Stomach smooth muscle (tissue), 2 donors: ENCODE data around the gene L3MBTL4.
"Not testable (repeated sequence)": the region's sequence is repeated elsewhere in the genome, so short reads cannot be mapped to it uniquely, and the experiment has no call there.

Experiments
- H3K27ac ChIP-seq: one replicate; pipeline ENCODE4 v1.7.0; 2013; ENCODE audit warnings: mild to moderate bottlenecking, low read length, inconsistent platforms
- H3K27me3 ChIP-seq, 2 donors: one replicate each; pipeline ENCODE4 v1.7.0; 2013; ENCODE audit warnings: low read length in 2 of 2; ENCODE audit not compliant: insufficient read depth in 2 of 2, control insufficient read depth in 1 of 2
- H3K36me3 ChIP-seq, 2 donors: one replicate each; pipeline ENCODE4 v1.7.0; 2013; ENCODE audit warnings: low read length in 2 of 2; ENCODE audit not compliant: control insufficient read depth in 2 of 2, insufficient read depth in 2 of 2
- H3K4me1 ChIP-seq: one replicate; pipeline ENCODE4 v1.7.0; 2013; ENCODE audit warnings: low read length; ENCODE audit not compliant: control insufficient read depth, insufficient read depth
- H3K4me3 ChIP-seq, 2 donors: one replicate each; pipeline ENCODE4 v1.7.0; 2013; ENCODE audit warnings: low read length in 2 of 2
- H3K9ac ChIP-seq, 2 donors: one replicate each; pipeline ENCODE4 v1.7.0; 2013; ENCODE audit warnings: low read length in 2 of 2, mild to moderate bottlenecking in 1 of 2
- H3K9me3 ChIP-seq, 2 donors: one replicate each; pipeline ENCODE4 v1.7.0; 2013; ENCODE audit warnings: low read length in 2 of 2; ENCODE audit not compliant: control insufficient read depth in 2 of 2
- donor health status: healthy.
- donor health status: Pancreatic carcinoma.

Gene L3MBTL4

DNA sequence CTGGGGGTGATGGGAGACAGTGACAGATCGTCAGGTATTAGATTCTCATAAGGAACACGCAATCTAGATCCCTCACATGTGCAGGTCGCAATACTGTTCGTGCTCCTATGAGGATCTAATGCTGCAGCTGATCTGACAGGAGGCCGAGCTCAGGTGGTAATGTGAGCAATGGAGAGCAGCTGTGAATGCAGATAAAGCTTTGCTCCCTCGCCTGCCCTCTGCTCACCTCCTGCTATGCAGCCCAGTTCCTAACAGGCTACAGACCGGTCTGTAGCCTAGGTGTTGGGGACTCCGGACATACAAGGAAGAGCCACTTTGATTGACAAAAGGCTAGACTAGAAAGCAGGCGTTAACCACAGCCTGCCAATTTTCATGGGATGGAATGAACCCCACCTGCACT, 335.8 kb downstream of the L3MBTL4 start:
- Histone ChIP-seq H3K4me1 (no peaks in the 10 kb centered on the region), H3K27ac (no peak overlapping the region), H3K36me3 (no peaks in the 10 kb centered on the region), H3K9me3 (no peaks in the 10 kb centered on the region), H3K9ac (no peak overlapping the region), H3K4me3 (no peak overlapping the region), H3K27me3 (no peaks in the 10 kb centered on the region)

DNA sequence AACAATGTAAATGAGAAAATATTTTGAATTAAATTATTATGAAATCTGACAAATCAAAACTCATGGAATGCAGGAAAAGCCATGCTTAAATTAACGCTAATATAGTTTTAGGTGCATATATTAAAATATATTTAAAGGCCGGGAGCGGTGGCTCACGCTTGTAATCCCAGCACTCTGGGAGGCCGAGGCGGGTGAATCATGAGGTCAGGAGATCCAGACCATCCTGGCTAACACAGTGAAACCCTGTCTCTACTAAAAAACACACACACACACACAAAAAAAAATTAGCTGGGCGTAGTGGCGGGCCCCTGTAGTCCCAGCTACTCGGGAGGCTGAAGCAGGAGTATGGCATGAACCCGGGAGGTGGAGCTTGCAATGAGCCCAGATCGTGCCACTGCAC, 342.3 kb downstream of the L3MBTL4 start:
- H3K9ac ChIP-seq, H3K27ac ChIP-seq, H3K27me3 ChIP-seq, H3K4me1 ChIP-seq, H3K36me3 ChIP-seq, H3K9me3 ChIP-seq, H3K4me3 ChIP-seq: not testable (repeated sequence)

DNA sequence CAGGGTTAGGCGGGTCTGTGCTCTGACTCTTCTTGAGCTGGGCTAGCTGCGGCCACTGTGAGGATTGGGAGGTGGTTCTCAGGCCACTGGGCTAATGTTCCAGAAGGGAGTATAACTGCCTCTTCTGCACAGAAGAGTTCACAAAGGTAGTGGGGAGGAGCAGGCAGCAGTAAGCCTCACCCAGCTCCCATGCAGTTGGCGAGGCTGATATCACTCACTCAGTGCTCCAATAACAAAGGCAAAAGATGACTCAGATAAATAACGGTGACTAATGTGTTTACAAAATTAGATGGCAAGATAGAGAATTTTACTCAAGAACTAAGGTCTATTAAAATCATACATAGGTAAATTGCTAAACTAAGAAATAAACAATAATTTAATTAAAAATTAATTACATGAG, 345.2 kb downstream of the L3MBTL4 start:
- no peaks in the 10 kb centered on the region for H3K4me1 ChIP-seq

DNA sequence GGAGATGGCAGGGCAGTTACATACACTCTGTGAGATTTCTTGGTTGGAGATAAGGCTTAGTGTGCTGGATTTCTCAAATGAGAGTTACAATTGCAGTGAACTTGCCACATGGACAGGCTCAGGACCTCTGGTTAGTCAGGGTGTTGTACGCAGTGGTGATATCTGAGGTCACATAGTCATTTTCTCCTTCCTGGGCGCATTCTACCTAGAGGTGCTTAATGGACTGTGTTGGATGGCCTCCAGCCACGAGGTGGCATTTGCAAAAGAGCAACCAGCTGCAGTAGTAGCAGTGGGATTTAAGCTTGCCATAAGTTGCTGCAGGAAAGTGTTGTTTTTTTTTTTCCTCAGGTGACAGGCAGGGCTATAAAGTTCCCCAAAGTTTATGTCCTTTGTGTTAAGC, 345.6 kb downstream of the L3MBTL4 start:
- Histone ChIP-seq H3K27ac (no peak overlapping the region), H3K9me3 (no peaks in the 10 kb centered on the region), H3K4me3 (no peak overlapping the region), H3K9ac (no peak overlapping the region), H3K36me3 (no peaks in the 10 kb centered on the region), H3K27me3 (no peaks in the 10 kb centered on the region), H3K4me1 (no peaks in the 10 kb centered on the region)

More for the DNA sequence above, 345.2 kb downstream of the L3MBTL4 start:
- Histone ChIP-seq H3K4me3 (no peak overlapping the region), H3K9ac (no peak overlapping the region), H3K36me3 (no peaks in the 10 kb centered on the region), H3K27me3 (no peaks in the 10 kb centered on the region), H3K9me3 (no peaks in the 10 kb centered on the region), H3K27ac (no peak overlapping the region)

DNA sequence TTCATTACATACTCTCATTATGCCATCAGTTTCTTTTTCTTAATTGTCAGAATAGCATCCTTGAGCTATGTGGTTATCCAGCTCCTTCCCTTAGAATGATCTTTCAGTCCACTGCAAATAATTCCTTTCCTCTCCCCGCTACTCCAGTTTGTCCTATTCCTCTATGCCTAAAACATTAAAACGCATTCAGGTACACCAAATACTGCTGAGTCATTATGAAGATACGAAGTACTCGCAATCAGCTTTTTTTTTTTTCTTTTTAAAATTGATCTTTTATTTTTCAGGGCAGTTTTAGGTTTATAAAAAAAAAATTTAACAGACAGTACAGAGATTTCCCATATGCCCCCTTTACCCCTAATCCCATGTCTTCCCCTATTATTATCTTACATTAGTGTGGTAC, 354.6 kb downstream of the L3MBTL4 start:
- H3K9ac ChIP-seq, result no peak overlapping the region
- H3K27ac ChIP-seq, result no peak overlapping the region

DNA sequence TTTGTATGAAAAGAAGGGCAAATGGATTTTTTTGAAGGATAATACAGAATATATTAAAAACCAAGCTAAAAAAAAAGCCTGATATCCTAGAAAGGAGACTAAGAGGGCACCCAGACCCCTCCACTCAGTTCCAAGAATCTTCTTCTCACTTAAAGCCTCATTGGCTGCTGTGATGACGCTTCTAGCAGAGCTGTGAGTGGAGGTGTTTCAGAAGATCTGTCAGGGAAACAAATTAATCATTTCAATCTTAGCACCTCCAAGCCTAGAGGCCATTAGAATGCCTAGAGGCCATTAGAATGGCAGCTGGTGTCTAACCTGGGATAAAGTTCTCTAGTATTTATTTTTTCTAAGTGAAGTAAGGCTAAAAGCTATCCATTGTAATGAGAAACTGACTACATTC, 355.2 kb downstream of the L3MBTL4 start:
- no peaks in the 10 kb centered on the region for H3K27me3 ChIP-seq
- no peaks in the 10 kb centered on the region for H3K9me3 ChIP-seq
- no peak overlapping the region for H3K4me3 ChIP-seq
- no peaks in the 10 kb centered on the region for H3K4me1 ChIP-seq
- H3K27ac ChIP-seq, result no peak overlapping the region
- H3K36me3 ChIP-seq, result no peaks in the 10 kb centered on the region
- H3K9ac ChIP-seq, result no peak overlapping the region

More for the DNA sequence above, 354.6 kb downstream of the L3MBTL4 start:
- Histone ChIP-seq H3K36me3 (no peaks in the 10 kb centered on the region), H3K4me3 (no peak overlapping the region), H3K4me1 (no peaks in the 10 kb centered on the region), H3K27me3 (no peaks in the 10 kb centered on the region), H3K9me3 (no peaks in the 10 kb centered on the region)

DNA sequence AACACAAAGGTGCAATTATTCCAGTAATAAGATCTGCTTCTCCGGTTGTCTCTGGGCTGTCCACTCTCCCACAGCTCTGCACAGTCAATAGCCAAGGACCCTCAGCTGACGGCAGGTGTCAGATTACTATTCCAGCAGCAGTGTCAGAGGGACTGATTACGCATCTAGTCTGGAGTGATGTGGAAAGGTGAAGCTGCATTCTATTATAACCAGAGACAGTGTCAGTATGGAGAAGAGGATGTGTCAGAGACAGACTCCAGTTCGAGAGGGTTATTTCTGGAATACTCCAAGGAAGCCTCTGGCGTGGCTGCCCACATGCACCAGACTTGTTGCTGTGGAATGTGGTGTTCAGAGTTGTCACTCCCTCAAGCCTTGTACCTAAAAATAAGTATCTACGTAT, 355.8 kb downstream of the L3MBTL4 start:
- H3K9me3 ChIP-seq, result no peaks in the 10 kb centered on the region
- no peaks in the 10 kb centered on the region for H3K27me3 ChIP-seq
- H3K27ac ChIP-seq, result no peak overlapping the region
- H3K4me3 ChIP-seq, result no peak overlapping the region
- no peak overlapping the region for H3K9ac ChIP-seq
- no peaks in the 10 kb centered on the region for H3K4me1 ChIP-seq
- no peaks in the 10 kb centered on the region for H3K36me3 ChIP-seq

DNA sequence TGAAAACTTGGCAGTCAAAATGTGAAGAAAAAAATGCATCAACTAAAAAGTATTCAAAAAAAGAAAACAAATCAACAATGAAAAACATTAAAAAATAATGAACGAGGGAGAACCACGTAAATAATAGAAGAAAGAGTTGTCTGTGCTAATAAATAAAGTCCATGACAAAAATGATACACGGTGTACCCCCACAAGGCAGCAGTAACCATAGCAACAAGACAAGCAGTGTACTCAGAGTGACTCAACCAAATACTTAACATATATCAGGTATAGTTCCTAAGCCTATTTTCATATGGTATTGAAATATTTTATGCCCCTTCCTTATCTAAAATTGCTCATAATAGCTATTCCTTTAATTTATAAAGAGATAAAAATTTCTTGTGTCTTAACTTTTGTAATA, 357.1 kb downstream of the L3MBTL4 start:
- H3K27me3 ChIP-seq, result no peaks in the 10 kb centered on the region
- no peaks in the 10 kb centered on the region for H3K36me3 ChIP-seq
- H3K4me1 ChIP-seq, result no peaks in the 10 kb centered on the region
- H3K9me3 ChIP-seq, result no peaks in the 10 kb centered on the region
- no peak overlapping the region for H3K4me3 ChIP-seq
- H3K27ac ChIP-seq, result no peak overlapping the region
- H3K9ac ChIP-seq, result no peak overlapping the region

DNA sequence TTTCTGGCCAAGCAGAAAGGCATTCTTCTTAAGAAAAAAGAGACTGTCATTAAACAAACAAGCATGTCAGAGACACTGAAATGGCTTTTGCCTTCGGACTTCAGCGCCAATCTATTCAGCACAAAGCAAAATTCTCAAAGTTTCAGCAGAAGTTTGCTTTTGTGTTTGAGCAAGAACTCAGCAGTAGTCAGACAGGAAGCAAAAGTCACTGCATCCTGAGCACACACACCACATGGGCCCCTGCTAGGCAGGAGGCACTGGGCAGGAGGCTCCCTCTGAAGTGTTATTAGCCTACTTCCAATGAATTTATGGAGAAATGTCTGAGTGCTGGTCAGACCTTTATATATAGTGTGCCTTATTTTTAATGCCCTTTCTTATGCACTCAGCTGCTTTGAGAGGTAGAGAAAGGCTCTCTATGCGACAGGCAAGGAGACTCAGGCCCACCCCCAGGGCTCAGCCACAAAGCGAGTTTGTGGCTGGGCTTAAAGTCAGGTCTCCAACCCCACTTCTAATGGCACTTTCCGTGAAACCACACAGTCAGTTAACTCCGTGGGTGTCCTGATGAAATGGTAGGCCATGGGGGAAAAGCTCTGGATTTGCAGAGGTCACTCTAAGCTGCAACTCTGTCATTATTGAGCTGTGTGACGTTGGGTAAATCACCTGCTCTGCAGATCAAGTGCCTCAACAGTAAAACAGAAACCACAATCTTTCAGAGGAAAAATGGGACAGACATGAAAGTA, 358.4 kb downstream of the L3MBTL4 start:
- Histone ChIP-seq H3K27me3 (no peaks in the 10 kb centered on the region), H3K27ac (no peak overlapping the region)

DNA sequence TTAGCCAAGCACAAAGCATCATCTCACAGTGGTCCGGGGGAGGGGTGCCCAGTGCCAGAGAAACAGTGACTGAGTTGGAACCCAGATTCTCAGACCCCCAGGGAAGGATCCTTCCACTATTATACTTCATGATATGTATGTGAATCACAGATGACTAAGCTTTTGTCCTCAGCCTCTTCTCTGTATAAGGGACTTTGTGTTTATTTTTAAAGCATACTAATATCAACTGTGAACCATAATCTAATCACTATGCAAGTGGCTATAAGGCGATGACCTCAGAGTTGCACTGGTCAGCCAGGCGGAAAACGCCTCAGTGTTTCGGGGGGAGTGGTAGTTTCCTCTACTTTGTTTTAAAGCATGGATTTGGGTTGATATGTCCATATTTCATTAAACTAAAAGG, 359.0 kb downstream of the L3MBTL4 start:
- H3K9ac ChIP-seq, result no peak overlapping the region
- no peak overlapping the region for H3K27ac ChIP-seq
- no peaks in the 10 kb centered on the region for H3K4me1 ChIP-seq

More for the DNA sequence above, 358.4 kb downstream of the L3MBTL4 start:
- H3K36me3 ChIP-seq, result no peaks in the 10 kb centered on the region
- H3K9ac ChIP-seq, result no peak overlapping the region
- no peak overlapping the region for H3K4me3 ChIP-seq
- no peaks in the 10 kb centered on the region for H3K9me3 ChIP-seq
- no peaks in the 10 kb centered on the region for H3K4me1 ChIP-seq

DNA sequence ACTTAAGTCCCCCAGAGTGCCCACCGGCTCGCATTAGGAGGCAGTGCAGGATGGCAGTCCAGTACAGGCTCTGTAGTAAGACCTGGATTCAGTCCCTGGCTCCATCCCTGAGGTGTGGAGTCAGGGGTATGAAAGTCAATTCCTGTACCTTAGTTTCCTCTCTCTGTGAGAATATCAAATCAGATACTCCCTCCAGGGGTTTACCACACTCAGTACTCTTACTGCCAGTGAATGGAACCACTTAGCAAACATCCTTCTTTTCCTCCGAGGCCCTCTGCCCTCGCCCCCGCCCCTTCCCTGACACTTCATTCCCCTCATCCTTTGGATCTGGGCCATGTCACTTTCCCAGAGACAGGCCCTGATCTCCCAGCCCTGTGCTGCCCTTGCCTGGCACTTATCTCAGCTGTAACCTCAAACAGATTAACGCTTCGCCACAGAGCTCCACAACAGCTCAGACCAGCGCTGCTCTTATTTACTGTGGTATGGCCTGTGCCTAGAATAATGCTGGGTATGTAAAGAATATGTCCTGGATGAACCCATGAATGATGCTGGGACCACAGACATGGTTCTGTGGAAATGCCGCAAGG, 360.4 kb downstream of the L3MBTL4 start:
- Histone ChIP-seq H3K27ac (no peak overlapping the region), H3K4me1 (no peaks in the 10 kb centered on the region), H3K27me3 (no peaks in the 10 kb centered on the region), H3K9ac (no peak overlapping the region), H3K4me3 (no peak overlapping the region), H3K36me3 (no peaks in the 10 kb centered on the region), H3K9me3 (peaks cover 0 to 2% of the 10 kb centered on the region in 2 donors)

More for the DNA sequence above, 359.0 kb downstream of the L3MBTL4 start:
- no peaks in the 10 kb centered on the region for H3K36me3 ChIP-seq
- no peak overlapping the region for H3K4me3 ChIP-seq
- no peaks in the 10 kb centered on the region for H3K27me3 ChIP-seq
- no peaks in the 10 kb centered on the region for H3K9me3 ChIP-seq
